ENCODE measurements around the gene KRTAP4-6.
"Not testable (repeated sequence)": the region's sequence is repeated elsewhere in the genome, so short reads cannot be mapped to it uniquely, and the experiment has no call there.

The KRTAP4-6 gene

DNA sequence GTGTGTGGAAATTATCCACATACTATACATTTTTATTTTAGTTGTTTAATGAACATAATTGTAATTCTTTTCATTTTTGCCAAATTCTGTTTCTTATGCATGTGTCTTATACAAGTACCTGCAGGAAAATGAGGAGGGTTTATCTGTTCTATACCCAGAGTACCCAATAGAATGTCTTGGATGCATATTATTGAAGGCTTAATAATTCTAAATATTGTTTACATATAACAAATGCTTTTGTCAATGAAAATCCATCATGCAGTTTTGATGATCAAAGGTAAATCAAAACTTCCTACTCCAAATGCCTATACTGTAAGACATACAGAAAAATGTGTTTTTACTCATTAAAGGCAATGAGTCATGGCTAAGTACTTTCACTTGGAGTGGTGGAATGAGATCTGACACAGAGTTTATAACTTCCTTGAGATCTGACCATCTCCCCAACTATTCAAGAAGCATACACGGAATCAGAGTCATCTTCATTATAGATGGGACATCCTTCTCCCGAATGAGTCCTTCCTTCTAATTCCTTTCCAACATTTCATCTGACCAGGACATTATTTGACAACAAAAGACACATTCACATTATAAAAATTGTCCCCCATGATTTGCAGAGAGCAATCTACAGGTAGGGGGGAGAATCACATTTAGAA, 35.8 kb downstream of the KRTAP4-6 start:
- DNase-seq: not testable (repeated sequence)

DNA sequence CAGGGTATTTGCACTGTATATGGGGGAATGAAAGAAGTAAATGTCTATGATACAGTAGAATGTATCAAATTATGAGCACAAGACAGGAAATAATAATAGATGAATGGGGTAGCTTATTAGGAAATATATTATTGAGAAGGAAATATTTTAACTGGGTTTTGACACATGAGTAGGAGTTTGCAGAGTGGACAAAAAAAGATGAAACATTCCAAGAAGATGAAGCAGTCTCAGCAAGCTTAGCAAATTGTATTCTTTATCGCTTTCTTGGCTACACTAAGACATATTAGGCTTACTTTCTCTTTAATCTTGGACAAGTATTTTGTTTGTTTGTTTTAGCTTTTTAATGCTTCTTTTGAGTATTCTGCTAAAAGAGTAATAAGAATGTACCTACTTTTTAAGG, 36.4 kb downstream of the KRTAP4-6 start:
- DNase-seq: no peak

DNA sequence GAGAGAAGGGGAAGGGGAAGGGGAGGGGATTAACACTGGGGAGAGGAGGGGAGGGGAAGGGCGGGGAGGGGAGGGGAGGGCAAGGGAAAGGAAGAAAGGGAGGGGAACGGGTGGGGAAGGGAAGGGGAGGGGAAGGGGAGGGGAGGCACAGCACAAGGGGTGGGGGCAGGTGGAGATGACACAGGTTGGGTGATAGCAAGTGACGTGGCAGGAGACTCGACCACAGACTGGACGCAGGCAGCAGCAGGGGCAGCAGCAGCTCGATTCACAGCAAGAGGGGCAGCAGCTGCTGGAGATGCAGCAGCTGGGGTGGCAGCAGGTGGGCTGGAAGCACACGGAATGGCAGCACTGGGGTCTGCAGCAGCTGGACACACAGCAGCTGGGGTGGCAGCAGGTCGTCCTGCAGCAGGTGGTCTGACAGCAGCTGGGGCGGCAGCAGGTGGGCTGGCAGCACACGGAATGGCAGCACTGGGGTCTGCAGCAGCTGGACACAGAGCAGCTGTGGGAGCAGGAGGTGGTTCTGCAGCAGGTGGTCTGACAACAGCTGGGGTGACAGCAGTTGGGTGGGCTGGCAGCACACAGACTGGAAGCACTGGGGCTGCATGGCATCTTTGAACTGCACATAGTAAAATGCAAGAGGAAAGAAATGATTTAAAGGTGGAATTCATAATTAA, 38.6 kb downstream of the KRTAP4-6 start, which contains the start of gene KRTAP4-16:
TSS of gene KRTAP4-16 (minus strand) at position 624 of the 674 bp plus-strand sequence. CDS start at position 624, 0 bp downstream.
- DNase-seq: no peak

DNA sequence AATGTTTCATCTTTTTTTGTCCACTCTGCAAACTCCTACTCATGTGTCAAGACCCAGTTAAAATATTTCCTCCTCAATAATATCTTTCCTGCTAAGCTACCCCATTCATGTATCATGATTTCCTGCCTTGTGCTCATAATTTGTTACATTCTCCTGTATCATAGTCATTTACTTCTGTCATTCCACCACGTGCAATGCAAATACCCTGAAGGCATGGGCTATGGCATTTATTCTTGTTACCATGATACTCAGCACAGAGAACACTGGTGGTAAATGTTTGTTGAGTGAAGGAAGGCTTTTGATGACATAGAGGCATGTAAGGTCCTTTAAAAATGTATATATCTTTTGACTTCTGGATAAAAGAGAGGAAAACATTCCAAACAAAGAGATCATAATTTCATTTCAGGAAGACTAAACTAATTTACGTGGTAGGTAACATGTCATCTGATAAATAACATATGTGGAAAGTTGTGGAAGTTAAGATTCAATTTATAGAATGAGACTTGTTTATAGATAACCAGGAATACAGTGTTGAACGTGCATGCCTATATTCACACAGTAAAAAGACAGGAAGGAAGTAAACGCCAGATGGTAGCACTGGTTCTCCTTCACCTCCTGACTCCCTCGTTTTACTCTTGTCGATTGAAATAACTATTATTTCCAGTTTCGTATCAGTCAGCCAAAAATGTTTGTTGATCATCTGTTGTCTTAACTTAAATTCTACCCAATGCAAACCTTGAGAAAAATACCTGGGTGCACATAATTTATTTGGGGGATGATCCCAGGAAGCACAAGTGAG, 40.5 kb downstream of the KRTAP4-6 start:
- DNase-seq: not testable (repeated sequence)

DNA sequence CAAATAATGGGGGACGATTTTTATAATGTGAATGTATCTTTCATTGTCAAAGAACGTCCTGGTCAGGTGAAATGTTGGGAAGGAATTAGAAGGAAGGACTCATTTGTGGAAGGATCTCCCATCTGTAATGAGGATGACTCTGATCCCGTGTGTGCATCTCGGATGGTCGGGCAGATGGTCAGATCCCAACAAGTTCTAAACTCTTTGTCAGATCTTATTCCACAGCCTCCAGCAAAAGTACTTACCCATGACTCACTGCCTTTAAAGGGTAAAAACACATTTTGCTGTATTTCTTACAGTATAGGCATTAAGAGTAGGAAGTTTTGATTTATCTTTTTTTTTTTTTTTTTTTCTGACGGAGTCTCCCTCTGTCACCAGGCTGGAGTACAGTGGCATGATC, 41.9 kb downstream of the KRTAP4-6 start:
- DNase-seq: no peak

DNA sequence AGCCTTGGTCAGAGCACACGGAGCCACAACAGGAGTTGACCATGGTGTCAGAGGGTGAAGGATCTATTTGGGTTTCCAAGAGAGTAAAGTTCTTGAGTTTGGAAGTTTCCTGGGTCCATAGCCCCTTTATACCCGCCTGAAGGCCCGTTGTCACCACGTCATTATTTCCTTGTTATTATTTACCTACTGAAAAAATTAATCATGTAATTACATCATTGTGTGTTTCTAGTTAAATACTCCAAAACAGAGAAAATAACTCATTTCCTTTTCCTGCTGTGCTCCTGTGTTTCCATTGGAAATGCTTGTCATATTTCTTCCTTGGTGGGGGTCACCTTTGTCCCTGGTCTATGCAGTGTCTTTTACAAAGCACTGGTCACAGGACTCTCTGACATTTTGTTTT, 42.3 kb downstream of the KRTAP4-6 start, which contains the start of gene KRTAP4-8:
TSS of gene KRTAP4-8 (minus strand) at position 101 of the 400 bp plus-strand sequence. CDS start at position 43, 58 bp downstream.
- no peak for DNase-seq

DNA sequence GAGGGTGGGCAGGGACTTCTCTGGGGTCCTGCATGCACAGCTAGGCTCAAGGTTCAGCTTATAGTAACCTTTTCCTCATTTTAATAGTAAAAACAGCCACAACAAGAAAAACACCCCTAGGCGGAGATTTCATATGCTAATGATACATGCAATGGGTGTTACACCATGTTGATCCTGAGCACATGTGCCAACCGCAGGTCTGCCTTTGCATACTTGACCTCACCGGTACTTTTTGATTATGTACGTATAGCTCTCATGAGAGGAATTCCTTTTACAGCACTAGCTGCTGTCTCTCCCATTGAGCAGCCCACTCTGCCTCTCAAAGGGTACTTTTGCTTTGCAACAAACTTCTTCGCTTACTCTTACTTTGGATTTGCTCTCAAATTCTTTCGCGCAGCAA, 44.3 kb downstream of the KRTAP4-6 start:
- no peak for DNase-seq

All from inflammatory macrophage treated with lipopolysaccharide for 1 hour (primary cell).